Stomach (tissue), 9 donors: ENCODE data around the gene F2R. TPM values are rescaled to one million over a fixed set of nuclear protein-coding genes. Genes with fewer than 3 reads are reported as not detected.

Source experiments
- DNase-seq, 2 donors: peaks; one replicate each; pipeline versions ENCODE4 v3.0.0 to v3.0.0-alpha.2; 2013 to 2019
- H3K27ac ChIP-seq, 5 donors: fragments of 200-600 bp in 4 of 5; sonication (generic) in 4 of 5; one replicate each; pipeline ENCODE4 v1.5.1; 2013 to 2019; ENCODE audit warnings: mild to moderate bottlenecking in 1 of 5, moderate library complexity in 1 of 5
- H3K27me3 ChIP-seq, 3 donors: fragments of 200-600 bp; sonication (generic); one replicate each; pipeline ENCODE4 v1.5.1; 2017 to 2019; ENCODE audit warnings: mixed run types in 1 of 3
- H3K36me3 ChIP-seq, 4 donors: fragments of 200-600 bp; sonication (generic); 1 replicate in 3 of 4; 2 replicates in 1 of 4; pipeline ENCODE4 v1.5.1; 2016 to 2019
- H3K4me1 ChIP-seq, 4 donors: fragments of 200-600 bp; sonication (generic); one replicate each; pipeline ENCODE4 v1.5.1; 2016 to 2019
- H3K4me3 ChIP-seq, 4 donors: fragments of 200-600 bp; sonication (generic) in 3 of 4; one replicate each; pipeline ENCODE4 v1.5.1; 2016 to 2019; ENCODE audit warnings: mild to moderate bottlenecking in 1 of 4
- H3K9me3 ChIP-seq, 4 donors: fragments of 200-600 bp; sonication (generic); one replicate each; pipeline ENCODE4 v1.5.1; 2016 to 2019
- EP300 ChIP-seq: sonication (generic); formaldehyde crosslinking; IDR thresholded peaks from one replicate; pipeline ENCODE4 v1.6.1; 2017; ENCODE audit warnings: antibody characterized with exemption
- POLR2A ChIP-seq, 4 donors: fragments of 450-650 bp; IDR thresholded peaks; one replicate each; pipeline ENCODE4 v1.6.1; 2016; ENCODE audit warnings: antibody characterized with exemption in 4 of 4, control low read depth in 2 of 4, mild to moderate bottlenecking in 1 of 4, moderate library complexity in 1 of 4
- POLR2AphosphoS5 ChIP-seq, 3 donors: sonication (generic); formaldehyde crosslinking; IDR thresholded peaks; one replicate each; pipeline ENCODE4 v1.6.1; 2016; ENCODE audit warnings: antibody characterized with exemption in 3 of 3
- WGBS, 5 donors: extraction: QIAGEN DNeasy Blood & Tissue Kit in 3 of 5; methylation state at CpG; one replicate each; pipeline versions ENCODE4 v1.1.5 to v1.1.7; 2013 to 2018; 5-methylcytosine and 5-hydroxymethylcytosine counted together
- intact Hi-C: fragments of 100-400 bp; cut with DNase I; formaldehyde crosslinking; loops from one replicate; pipeline ENCODE4 v1.15.1; 2023; ENCODE audit warnings: low total_unique reads
- polyA plus RNA-seq, 3 donors: library from polyadenylated mRNA; stranded (reverse); fragments of 200-250 nt; gene quantifications; one replicate each; pipeline ENCODE4 v1.2.3, GENCODE V29; 2013
- total RNA-seq, 5 donors: library from RNA; depleted of rRNA; stranded (reverse); fragments of >200 nt; gene quantifications; one replicate each; pipeline versions ENCODE4 v1.1.0 to v1.2.3, GENCODE V29; 2014 to 2016
- TF ChIP-seq, protein P1 (sequence below), 7 experiments: fragments of 450-650 bp in 4 of 7; fragments of 200-600 bp in 3 of 7; sonication (generic) in 3 of 7; IDR thresholded peaks; one replicate each; pipeline ENCODE4 v1.5.1; 2016 to 2019; ENCODE audit warnings: antibody characterized with exemption in 7 of 7, control low read depth in 2 of 7, mild to moderate bottlenecking in 1 of 7
- donor health status: healthy with polysubstance abuse.
- donor health status: Bipolar disorder and iron deficiency.
- donor health status: healthy.

Gene F2R
- total and polyA plus RNA-seq, 8 donors: 1.4 to 16.2 (median 5.8) TPM; not detected in 1

DNA sequence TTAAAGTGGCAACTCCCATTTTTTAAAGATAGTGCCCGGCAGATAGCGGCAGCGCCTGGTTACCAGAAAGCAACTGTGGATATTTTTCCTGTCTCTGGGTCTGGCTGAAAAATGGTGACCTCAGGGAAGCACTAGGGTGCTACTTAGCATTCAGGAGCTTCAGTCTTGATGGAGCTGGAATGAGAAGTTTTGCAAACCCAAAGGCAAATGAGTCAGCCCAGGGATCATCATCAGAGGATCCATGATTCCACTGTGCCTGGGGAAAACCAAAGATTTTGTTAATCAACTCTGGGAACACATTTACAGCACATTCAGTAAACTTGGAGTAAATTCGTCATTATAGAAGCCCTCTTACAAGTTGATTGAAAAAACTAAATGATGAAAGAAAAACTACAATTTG is 26.7 kb downstream of the F2R start:
- 77 to 88% (median 87%) methylated on average over 4 of the region's 4 CpGs for WGBS, 5 donors
- Histone ChIP-seq H3K27me3 (no peaks in the 10 kb centered on the region), H3K4me1 (peaks cover 0 to 6% (median 0%) of the 10 kb centered on the region in 4 donors), H3K36me3 (no peaks in the 10 kb centered on the region), H3K27ac (no peak overlapping the region), H3K4me3 (no peak overlapping the region), H3K9me3 (no peaks in the 10 kb centered on the region)
- TF ChIP-seq EP300 (no peak), POLR2AphosphoS5 (IDR thresholded peaks at IDR 0.05) (no peak), POLR2A (IDR thresholded peaks at IDR 0.05) (no peak)
- TF ChIP-seq, protein P1, sequence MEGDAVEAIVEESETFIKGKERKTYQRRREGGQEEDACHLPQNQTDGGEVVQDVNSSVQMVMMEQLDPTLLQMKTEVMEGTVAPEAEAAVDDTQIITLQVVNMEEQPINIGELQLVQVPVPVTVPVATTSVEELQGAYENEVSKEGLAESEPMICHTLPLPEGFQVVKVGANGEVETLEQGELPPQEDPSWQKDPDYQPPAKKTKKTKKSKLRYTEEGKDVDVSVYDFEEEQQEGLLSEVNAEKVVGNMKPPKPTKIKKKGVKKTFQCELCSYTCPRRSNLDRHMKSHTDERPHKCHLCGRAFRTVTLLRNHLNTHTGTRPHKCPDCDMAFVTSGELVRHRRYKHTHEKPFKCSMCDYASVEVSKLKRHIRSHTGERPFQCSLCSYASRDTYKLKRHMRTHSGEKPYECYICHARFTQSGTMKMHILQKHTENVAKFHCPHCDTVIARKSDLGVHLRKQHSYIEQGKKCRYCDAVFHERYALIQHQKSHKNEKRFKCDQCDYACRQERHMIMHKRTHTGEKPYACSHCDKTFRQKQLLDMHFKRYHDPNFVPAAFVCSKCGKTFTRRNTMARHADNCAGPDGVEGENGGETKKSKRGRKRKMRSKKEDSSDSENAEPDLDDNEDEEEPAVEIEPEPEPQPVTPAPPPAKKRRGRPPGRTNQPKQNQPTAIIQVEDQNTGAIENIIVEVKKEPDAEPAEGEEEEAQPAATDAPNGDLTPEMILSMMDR (IDR thresholded peaks at IDR 0.05): no peak
- intact Hi-C loops: no loop called here
- DNase-seq: no peak

- 65 to 80% (median 71%) methylated on average over 2 of the region's 2 CpGs for WGBS, 5 donors
- no peaks in the 10 kb centered on the region for H3K9me3 ChIP-seq
- intact Hi-C loops: no loop called here
These were observed 28.7 kb downstream of the F2R start for GRCh38 chr5:76744632-76745031.

DNA sequence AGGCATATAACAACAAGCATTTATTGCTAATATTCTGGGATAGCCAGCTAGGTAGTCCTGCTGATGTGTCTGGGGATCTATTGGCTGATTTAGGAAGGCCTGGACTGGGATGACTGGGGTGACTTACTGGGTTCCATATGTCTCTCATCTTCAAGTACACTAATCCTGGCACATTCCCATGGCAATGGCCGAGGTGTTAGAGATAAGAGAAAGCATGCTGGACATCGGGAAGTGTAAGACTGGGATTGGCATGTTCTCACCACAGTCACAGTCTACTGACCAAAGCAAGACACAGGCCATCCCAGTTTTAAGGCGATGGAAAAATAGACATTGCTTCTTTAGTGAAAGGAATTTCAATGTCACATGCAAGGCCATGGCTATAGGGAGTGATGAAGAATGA is 29.7 kb downstream of the F2R start:
- H3K27ac ChIP-seq: no peak overlapping the region
- WGBS, 5 donors: 66 to 83% (median 70%) methylated on average over 3 of the region's 3 CpGs

More at GRCh38 chr5:76744632-76745031, 28.7 kb downstream of the F2R start:
- Histone ChIP-seq H3K27me3 (no peaks in the 10 kb centered on the region), H3K4me1 (no peaks in the 10 kb centered on the region), H3K4me3 (no peak overlapping the region), H3K36me3 (no peaks in the 10 kb centered on the region), H3K27ac (no peak overlapping the region)
- DNase-seq: no peak
- TF ChIP-seq POLR2A (IDR thresholded peaks at IDR 0.05) (no peak), POLR2AphosphoS5 (IDR thresholded peaks at IDR 0.05) (no peak), EP300 (no peak)
- TF ChIP-seq, protein P1 (IDR thresholded peaks at IDR 0.05): no peak

GRCh38 chr5:76746677-76747076 is 30.8 kb downstream of the F2R start:
- Histone ChIP-seq H3K9me3 (no peaks in the 10 kb centered on the region), H3K27me3 (no peaks in the 10 kb centered on the region), H3K4me3 (no peak overlapping the region), H3K4me1 (no peaks in the 10 kb centered on the region), H3K36me3 (no peaks in the 10 kb centered on the region), H3K27ac (no peak overlapping the region)
- intact Hi-C loops: no loop called here
- WGBS, 5 donors: 78 to 89% (median 83%) methylated on average over 2 of the region's 2 CpGs
- no peak for DNase-seq
- TF ChIP-seq POLR2A (IDR thresholded peaks at IDR 0.05): no peak

More for the DNA sequence above, 29.7 kb downstream of the F2R start:
- Histone ChIP-seq H3K4me1 (no peaks in the 10 kb centered on the region), H3K4me3 (no peak overlapping the region), H3K9me3 (no peaks in the 10 kb centered on the region), H3K36me3 (no peaks in the 10 kb centered on the region), H3K27me3 (no peaks in the 10 kb centered on the region)
- intact Hi-C loops: no loop called here
- TF ChIP-seq, protein P1 (IDR thresholded peaks at IDR 0.05): no peak
- TF ChIP-seq EP300 (no peak), POLR2A (IDR thresholded peaks at IDR 0.05) (no peak), POLR2AphosphoS5 (IDR thresholded peaks at IDR 0.05) (no peak)
- DNase-seq: no peak

DNA sequence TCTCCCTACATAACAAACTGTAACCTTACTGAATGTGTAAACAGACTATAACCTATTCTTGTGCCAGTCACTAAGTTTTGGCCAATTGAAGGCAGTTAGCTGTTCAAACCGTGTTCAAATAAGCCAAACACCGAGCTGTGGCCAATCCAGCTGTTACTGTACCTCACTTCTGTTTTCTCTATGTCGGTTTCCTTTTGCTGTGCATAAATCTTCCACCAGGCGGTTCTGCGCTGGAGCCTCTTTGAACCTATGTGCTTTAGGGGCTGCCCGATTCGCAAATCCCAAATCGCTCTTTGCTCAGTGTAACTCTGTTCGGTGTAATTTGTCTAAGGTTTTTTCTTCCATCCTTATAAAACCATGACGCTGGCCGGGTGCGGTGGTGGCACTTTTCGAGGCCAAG is 31.8 kb downstream of the F2R start:
- WGBS, 5 donors: 90 to 93% (median 92%) methylated on average over 13 of the region's 13 CpGs
- no peaks in the 10 kb centered on the region for H3K27me3 ChIP-seq
- H3K36me3 ChIP-seq: no peaks in the 10 kb centered on the region
- TF ChIP-seq POLR2AphosphoS5 (IDR thresholded peaks at IDR 0.05): no peak
- no peak for TF ChIP-seq EP300
- no peak for TF ChIP-seq POLR2A (IDR thresholded peaks at IDR 0.05)
- TF ChIP-seq, protein P1 (IDR thresholded peaks at IDR 0.05): no peak
- no peak overlapping the region for H3K27ac ChIP-seq
- intact Hi-C loops: no loop called here
- no peaks in the 10 kb centered on the region for H3K9me3 ChIP-seq
- no peak for DNase-seq
- H3K4me1 ChIP-seq: no peaks in the 10 kb centered on the region
- H3K4me3 ChIP-seq: no peak overlapping the region
